22Rv1 (cell line): ENCODE data around the gene DIP2C.

ENCODE experiments used
- ZFX ChIP-seq: fragments of 450-650 bp; IDR thresholded peaks from 2 replicates; pipeline ENCODE4 v1.6.1; 2017; ENCODE audit warnings: antibody characterized with exemption, borderline replicate concordance
- TF ChIP-seq, protein P1 (sequence below): fragments of 450-650 bp; IDR thresholded peaks from 2 replicates; pipeline ENCODE4 v1.5.1; 2017; ENCODE audit warnings: mild to moderate bottlenecking

DNA sequence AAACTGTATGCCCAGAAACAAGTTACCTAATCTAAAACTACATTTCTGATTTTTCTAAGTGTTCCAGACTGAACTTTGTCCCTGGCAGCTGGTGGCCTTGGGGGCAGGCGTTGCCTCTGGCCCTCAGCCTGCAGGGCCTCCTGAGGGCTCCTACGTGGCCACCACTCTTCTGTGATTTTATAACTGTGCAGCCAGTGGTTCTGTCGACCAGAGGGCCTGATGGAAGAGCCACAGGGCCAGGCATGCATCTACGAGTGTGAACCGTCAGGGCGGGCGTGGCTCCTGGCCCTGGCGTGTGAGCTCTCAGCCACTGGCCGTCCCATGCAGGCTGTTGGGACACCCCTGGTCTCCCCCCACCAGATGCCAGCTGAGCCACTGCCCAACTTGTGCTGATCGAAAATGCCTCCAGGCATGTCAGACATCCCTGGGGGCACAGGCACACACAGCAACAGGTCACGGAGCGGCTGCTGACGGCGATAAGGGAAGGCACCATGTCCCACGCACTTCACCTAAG is 380.8 kb downstream of the DIP2C start:
- TF ChIP-seq, protein P1, sequence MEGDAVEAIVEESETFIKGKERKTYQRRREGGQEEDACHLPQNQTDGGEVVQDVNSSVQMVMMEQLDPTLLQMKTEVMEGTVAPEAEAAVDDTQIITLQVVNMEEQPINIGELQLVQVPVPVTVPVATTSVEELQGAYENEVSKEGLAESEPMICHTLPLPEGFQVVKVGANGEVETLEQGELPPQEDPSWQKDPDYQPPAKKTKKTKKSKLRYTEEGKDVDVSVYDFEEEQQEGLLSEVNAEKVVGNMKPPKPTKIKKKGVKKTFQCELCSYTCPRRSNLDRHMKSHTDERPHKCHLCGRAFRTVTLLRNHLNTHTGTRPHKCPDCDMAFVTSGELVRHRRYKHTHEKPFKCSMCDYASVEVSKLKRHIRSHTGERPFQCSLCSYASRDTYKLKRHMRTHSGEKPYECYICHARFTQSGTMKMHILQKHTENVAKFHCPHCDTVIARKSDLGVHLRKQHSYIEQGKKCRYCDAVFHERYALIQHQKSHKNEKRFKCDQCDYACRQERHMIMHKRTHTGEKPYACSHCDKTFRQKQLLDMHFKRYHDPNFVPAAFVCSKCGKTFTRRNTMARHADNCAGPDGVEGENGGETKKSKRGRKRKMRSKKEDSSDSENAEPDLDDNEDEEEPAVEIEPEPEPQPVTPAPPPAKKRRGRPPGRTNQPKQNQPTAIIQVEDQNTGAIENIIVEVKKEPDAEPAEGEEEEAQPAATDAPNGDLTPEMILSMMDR: no peak
- no peak for TF ChIP-seq ZFX
